SK-N-SH (cell line): ENCODE measurements around the gene ADPRH. TPM values are rescaled to one million over a fixed set of nuclear protein-coding genes. Genes with fewer than 3 reads are reported as not detected.

Experiments
- CTCF ChIA-PET: fragments of 300-600, 350-600 bp; formaldehyde crosslinking; extraction: SDS; loops from one replicate; lab custom pipeline; 2021; lab: Yijun Ruan, JAX
- POLR2A ChIA-PET: fragments of 350-600 bp; sonication (Branson Sonifier 250); formaldehyde crosslinking; extraction: SDS; loops from one replicate; lab custom pipeline; 2020; ENCODE audit warnings: antibody characterized with exemption, inconsistent platforms; lab: Yijun Ruan, JAX
- DNase-seq: peaks from one replicate; pipeline ENCODE4 v3.0.0; 2012
- H2AFZ ChIP-seq: fragments of 200-600 bp; sonication (generic); 2 replicates; pipeline ENCODE4 v1.8.1; 2016; ENCODE audit warnings: antibody characterized with exemption, mild to moderate bottlenecking, low read depth
- H3F3A ChIP-seq: fragments of 200-600 bp; sonication (generic); replicated peaks from 2 replicates; pipeline ENCODE3; 2016; ENCODE audit warnings: antibody characterized with exemption, mild to moderate bottlenecking; ENCODE audit not compliant: insufficient read depth
- H3K27ac ChIP-seq, 2 experiments: fragments of 200-500 bp in 1 of 2; fragments of 200-600 bp in 1 of 2; sonication (Bioruptor generic) in 1 of 2; sonication (generic), shearing (Covaris generic) in 1 of 2; 2 replicates each; pipeline versions ENCODE4 v1.5.1 to v1.6.1; 2014 to 2016; ENCODE audit warnings: low read depth in 2 of 2, inconsistent platforms in 1 of 2, low read length in 1 of 2, mild to moderate bottlenecking in 1 of 2, mixed read lengths in 1 of 2
- H3K27me3 ChIP-seq: fragments of 200-600 bp; sonication (generic), shearing (Covaris generic); 2 replicates; pipeline ENCODE4 v1.6.1; 2016; ENCODE audit warnings: mixed run types; ENCODE audit not compliant: insufficient read depth
- H3K36me3 ChIP-seq, 2 experiments: fragments of 200-500 bp in 1 of 2; fragments of 200-600 bp in 1 of 2; sonication (Bioruptor generic) in 1 of 2; sonication (generic) in 1 of 2; replicated peaks in 1 of 2; 2 replicates each; pipeline versions ENCODE3 to v1.5.1; 2014 to 2016; ENCODE audit warnings: low read length in 1 of 2, mild to moderate bottlenecking in 1 of 2; ENCODE audit not compliant: insufficient read depth in 2 of 2, control insufficient read depth in 1 of 2
- H3K4me1 ChIP-seq, 2 experiments: fragments of 200-500 bp in 1 of 2; fragments of 200-600 bp in 1 of 2; sonication (Bioruptor generic) in 1 of 2; sonication (generic), shearing (Covaris generic) in 1 of 2; 2 replicates each; pipeline versions ENCODE4 v1.5.1 to v1.6.1; 2014 to 2016; ENCODE audit warnings: low read depth in 1 of 2, low read length in 1 of 2, mixed run types in 1 of 2; ENCODE audit not compliant: insufficient read depth in 2 of 2, control insufficient read depth in 1 of 2
- H3K4me2 ChIP-seq: fragments of 200-600 bp; sonication (generic), shearing (Covaris generic); 2 replicates; pipeline ENCODE4 v1.6.1; 2017; ENCODE audit warnings: mixed run types
- H3K4me3 ChIP-seq, 2 experiments: fragments of 200-500 bp in 1 of 2; fragments of 200-600 bp in 1 of 2; sonication (Bioruptor generic) in 1 of 2; sonication (generic), shearing (Covaris generic) in 1 of 2; 2 replicates each; pipeline versions ENCODE4 v1.5.1 to v1.8.1; 2014 to 2016; ENCODE audit warnings: low read depth in 2 of 2, inconsistent platforms in 1 of 2, low read length in 1 of 2, mild to moderate bottlenecking in 1 of 2, mixed read lengths in 1 of 2, moderate library complexity in 1 of 2
- H3K79me2 ChIP-seq: fragments of 200-600 bp; sonication (generic); 2 replicates; pipeline ENCODE4 v1.8.1; 2017; ENCODE audit warnings: mild to moderate bottlenecking; ENCODE audit not compliant: insufficient read depth
- H3K9ac ChIP-seq: fragments of 200-600 bp; sonication (generic); 2 replicates; pipeline ENCODE4 v1.6.1; 2017; ENCODE audit warnings: mixed run types
- H3K9me2 ChIP-seq: fragments of 200-600 bp; sonication (generic); 2 replicates; pipeline ENCODE4 v1.6.1; 2017; ENCODE audit warnings: mixed run types
- H3K9me3 ChIP-seq: fragments of 200-600 bp; sonication (generic); 2 replicates; pipeline ENCODE4 v1.6.1; 2017; ENCODE audit warnings: mixed run types, mild to moderate bottlenecking, moderate library complexity
- H4K20me1 ChIP-seq: fragments of 200-600 bp; sonication (generic); 2 replicates; pipeline ENCODE4 v1.6.1; 2017; ENCODE audit warnings: mild to moderate bottlenecking, mixed run types; ENCODE audit not compliant: insufficient read depth
- CHD2 ChIP-seq: fragments of 150-350 bp; IDR thresholded peaks from 2 replicates; pipeline ENCODE4 v1.6.1; 2018; ENCODE audit warnings: low read length; ENCODE audit not compliant: partially characterized antibody
- FOSL2 ChIP-seq: IDR thresholded peaks from 2 replicates; pipeline ENCODE4 v1.4.0; 2012; ENCODE audit warnings: low read depth, mild to moderate bottlenecking, moderate library complexity, borderline replicate concordance
- FOXJ3 ChIP-seq: sonication (generic); formaldehyde crosslinking; IDR thresholded peaks from 2 replicates; pipeline ENCODE4 v1.5.1; 2020; ENCODE audit warnings: mild to moderate bottlenecking, missing genetic modification reagents
- FOXM1 ChIP-seq: IDR thresholded peaks from 2 replicates; pipeline ENCODE4 v1.4.0; 2012; ENCODE audit warnings: low read depth, mild to moderate bottlenecking
- GABPA ChIP-seq: IDR thresholded peaks from 2 replicates; pipeline ENCODE4 v1.4.0; 2012; ENCODE audit warnings: low read depth, mild to moderate bottlenecking
- GATA2 ChIP-seq: sonication (generic); formaldehyde crosslinking; IDR thresholded peaks from 2 replicates; pipeline ENCODE4 v1.5.0; 2020; ENCODE audit warnings: mild to moderate bottlenecking, missing genetic modification reagents
- MEF2A ChIP-seq: IDR thresholded peaks from 2 replicates; pipeline ENCODE4 v1.4.0; 2012; ENCODE audit warnings: low read depth, borderline replicate concordance
- NFIC ChIP-seq: IDR thresholded peaks from 2 replicates; pipeline ENCODE4 v1.4.0; 2012; ENCODE audit warnings: borderline replicate concordance
- NRF1 ChIP-seq: IDR thresholded peaks from 2 replicates; pipeline ENCODE4 v1.6.1; 2012; ENCODE audit warnings: low read depth, mild to moderate bottlenecking, low read length
- POLR2AphosphoS5 ChIP-seq: IDR thresholded peaks from 2 replicates; pipeline ENCODE4 v1.6.1; 2012; ENCODE audit warnings: low read depth, low read length
- RCOR1 ChIP-seq: fragments of 150-350 bp; IDR thresholded peaks from 2 replicates; pipeline ENCODE4 v1.6.1; 2017; ENCODE audit warnings: antibody characterized with exemption, low read length
- REST ChIP-seq: IDR thresholded peaks from 2 replicates; pipeline ENCODE4 v1.6.1; 2012; ENCODE audit warnings: mild to moderate bottlenecking, low read depth, low read length, moderate library complexity
- RXRA ChIP-seq: IDR thresholded peaks from 2 replicates; pipeline ENCODE4 v1.4.0; 2012; ENCODE audit warnings: low read depth, mild to moderate bottlenecking, borderline replicate concordance
- SIN3A ChIP-seq: IDR thresholded peaks from 2 replicates; pipeline ENCODE4 v1.6.1; 2012; ENCODE audit warnings: low read depth, mild to moderate bottlenecking, low read length, moderate library complexity, borderline replicate concordance
- SMC3 ChIP-seq: IDR thresholded peaks from 2 replicates; pipeline ENCODE4 v1.6.1; 2012; ENCODE audit warnings: low read depth, low read length, improper control_type of control experiment
- TAF1 ChIP-seq: IDR thresholded peaks from 2 replicates; pipeline ENCODE4 v1.6.1; 2012; ENCODE audit warnings: low read depth, mild to moderate bottlenecking, low read length, moderate library complexity, borderline replicate concordance
- USF1 ChIP-seq: IDR thresholded peaks from 2 replicates; pipeline ENCODE4 v1.4.0; 2012; ENCODE audit warnings: low read depth, borderline replicate concordance
- USF2 ChIP-seq: fragments of 150-350 bp; IDR thresholded peaks from 2 replicates; pipeline ENCODE4 v1.6.1; 2017; ENCODE audit warnings: antibody characterized with exemption, low read length, low read depth, borderline replicate concordance
- YY1 ChIP-seq: IDR thresholded peaks from 2 replicates; pipeline ENCODE4 v1.4.0; 2012; ENCODE audit warnings: low read depth, mild to moderate bottlenecking
- WGBS: methylation state at CpG from one replicate; pipeline ENCODE4 v1.1.6; 2017; ENCODE audit warnings: low lambda C conversion rate; 5-methylcytosine and 5-hydroxymethylcytosine counted together
- polyA plus RNA-seq, 3 experiments: library from polyadenylated mRNA; depleted of rRNA; stranded (reverse); fragments of >200 nt; gene quantifications; 2 replicates each; pipeline ENCODE4 v1.2.3, GENCODE V29; 2012
- TF ChIP-seq, protein P1 (sequence below): fragments of 150-350 bp; IDR thresholded peaks from 2 replicates; pipeline ENCODE4 v1.6.1; 2016; ENCODE audit warnings: mild to moderate bottlenecking, low read depth, low read length

Gene ADPRH
- polyA plus RNA-seq, 1 of the 3 experiments (the other 2 are of a cell fraction), result not detected

GRCh38 chr3:119627461-119627860 lies 48.2 kb downstream of the ADPRH start:
- ChIA-PET POLR2A (no interaction called here), CTCF (interaction anchor here (1.6 kb wide), 1 partner anchor 62 kb away, joined by 4 read pairs; no protein-coding TSS in a partner anchor)
- H4K20me1 ChIP-seq, result no peaks in the 10 kb centered on the region
- H3K27ac ChIP-seq, result no peak overlapping the region
- H3K36me3 ChIP-seq, result no peaks in the 10 kb centered on the region
- peaks cover 5 to 14% of the 10 kb centered on the region in 2 experiments; a peak in 3 of 4 replicates for H3K4me1 ChIP-seq
- no peaks in the 10 kb centered on the region for H3K79me2 ChIP-seq
- H3K4me2 ChIP-seq, result no peak overlapping the region
- no peak overlapping the region for H3K4me3 ChIP-seq
- no peaks in the 10 kb centered on the region for H3K27me3 ChIP-seq
- no peak overlapping the region for H3K9ac ChIP-seq
- no peaks in the 10 kb centered on the region for H3K9me2 ChIP-seq
- no peak for TF ChIP-seq GABPA
- TF ChIP-seq TAF1, result no peak
- TF ChIP-seq, protein P1, sequence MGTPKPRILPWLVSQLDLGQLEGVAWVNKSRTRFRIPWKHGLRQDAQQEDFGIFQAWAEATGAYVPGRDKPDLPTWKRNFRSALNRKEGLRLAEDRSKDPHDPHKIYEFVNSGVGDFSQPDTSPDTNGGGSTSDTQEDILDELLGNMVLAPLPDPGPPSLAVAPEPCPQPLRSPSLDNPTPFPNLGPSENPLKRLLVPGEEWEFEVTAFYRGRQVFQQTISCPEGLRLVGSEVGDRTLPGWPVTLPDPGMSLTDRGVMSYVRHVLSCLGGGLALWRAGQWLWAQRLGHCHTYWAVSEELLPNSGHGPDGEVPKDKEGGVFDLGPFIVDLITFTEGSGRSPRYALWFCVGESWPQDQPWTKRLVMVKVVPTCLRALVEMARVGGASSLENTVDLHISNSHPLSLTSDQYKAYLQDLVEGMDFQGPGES, result no peak
- TF ChIP-seq NRF1, result no peak
- no peak for TF ChIP-seq POLR2AphosphoS5
- TF ChIP-seq YY1, result no peak
- no peak for TF ChIP-seq FOXM1
- no peak for TF ChIP-seq USF1
- no peak for TF ChIP-seq SMC3
- no peak for TF ChIP-seq RCOR1
- no peak for TF ChIP-seq GATA2
- TF ChIP-seq RXRA, result no peak
- no peak for TF ChIP-seq CHD2
- no peak for TF ChIP-seq USF2
- no peak for TF ChIP-seq SIN3A
- no peak for TF ChIP-seq FOXJ3 (CRISPR knock-in tag)
- no peak for TF ChIP-seq MEF2A
- no peak for TF ChIP-seq NFIC
- no peak for TF ChIP-seq REST
- TF ChIP-seq FOSL2, result no peak
- TF ChIP-seq, all 33 proteins: peak for 0
- 87% methylated on average over 8 of the region's 8 CpGs for WGBS
- DNase-seq, result no peak
- H2AFZ ChIP-seq, result no peak overlapping the region
- no peaks in the 10 kb centered on the region for H3K9me3 ChIP-seq
- H3F3A ChIP-seq, result no peaks in the 10 kb centered on the region
